GM19324 (cell line): Measurements from ENCODE around the gene PTGDR.

Experiments
- ATAC-seq: cut with Tn5 transposase; IDR thresholded peaks from one replicate; pipeline ENCODE4 v1.9.1; 2021; ENCODE audit warnings: mild to moderate bottlenecking, moderate library complexity; ENCODE audit not compliant: unreplicated experiment, low FRiP score

Gene PTGDR

DNA sequence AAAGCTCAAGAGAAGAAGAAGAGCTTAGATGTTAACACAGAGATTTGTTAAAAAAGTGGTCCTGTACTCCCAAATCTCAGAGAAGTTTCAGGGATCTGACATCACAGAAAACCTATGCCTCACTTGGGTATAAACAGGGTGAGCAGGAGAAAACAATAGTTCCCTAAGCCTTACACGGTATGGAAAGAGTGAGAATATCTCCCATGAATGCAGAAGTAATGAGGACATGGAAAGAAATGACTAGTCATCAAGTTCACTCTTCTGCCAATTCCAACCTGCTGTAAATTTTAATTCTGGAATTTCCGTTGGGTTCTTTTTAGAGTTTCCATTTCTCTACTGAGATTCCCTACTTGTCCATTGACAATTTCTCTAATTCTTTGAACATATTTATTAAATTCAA is 40.4 kb downstream of the PTGDR start:
- no peak for ATAC-seq

DNA sequence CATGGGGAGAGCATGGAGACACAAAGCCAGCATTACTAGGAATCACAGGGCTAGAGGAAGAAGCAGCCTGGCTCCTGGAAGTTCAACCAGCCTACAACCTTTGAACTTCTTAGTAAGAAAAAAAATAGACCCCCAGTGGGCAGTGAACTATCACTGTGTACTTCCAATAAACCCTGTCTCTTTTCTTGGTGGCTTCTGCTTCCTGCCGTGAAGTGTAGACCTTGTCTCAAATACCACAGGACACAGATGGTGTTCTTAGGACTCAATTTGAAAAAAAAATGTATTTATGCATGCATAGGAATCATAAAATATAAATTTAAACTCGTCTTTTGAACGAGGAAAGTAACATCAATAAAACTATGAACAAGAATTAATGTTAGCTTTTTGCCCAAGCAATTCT is 43.0 kb downstream of the PTGDR start:
- ATAC-seq: no peak

DNA sequence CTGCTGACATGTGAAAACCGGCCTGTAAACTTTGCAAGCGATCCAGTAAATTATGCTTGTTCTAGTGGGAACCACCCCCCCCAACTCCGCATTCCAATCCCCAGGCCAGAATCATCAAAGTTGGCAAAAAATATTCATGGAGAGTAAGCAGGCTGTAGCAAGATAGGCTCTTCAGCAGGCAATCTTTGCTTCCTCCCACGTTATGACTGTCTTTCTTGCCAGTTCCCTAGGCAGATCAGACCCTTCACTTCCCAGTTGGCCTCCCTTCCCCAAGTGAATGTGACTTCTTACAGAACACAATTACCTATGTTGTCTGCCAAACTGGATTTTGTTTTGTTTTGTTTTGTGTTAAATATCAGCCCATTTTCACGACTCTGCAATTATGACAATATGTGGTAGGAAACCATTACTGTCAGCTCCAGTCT is 45.4 kb downstream of the PTGDR start:
- ATAC-seq: no peak

DNA sequence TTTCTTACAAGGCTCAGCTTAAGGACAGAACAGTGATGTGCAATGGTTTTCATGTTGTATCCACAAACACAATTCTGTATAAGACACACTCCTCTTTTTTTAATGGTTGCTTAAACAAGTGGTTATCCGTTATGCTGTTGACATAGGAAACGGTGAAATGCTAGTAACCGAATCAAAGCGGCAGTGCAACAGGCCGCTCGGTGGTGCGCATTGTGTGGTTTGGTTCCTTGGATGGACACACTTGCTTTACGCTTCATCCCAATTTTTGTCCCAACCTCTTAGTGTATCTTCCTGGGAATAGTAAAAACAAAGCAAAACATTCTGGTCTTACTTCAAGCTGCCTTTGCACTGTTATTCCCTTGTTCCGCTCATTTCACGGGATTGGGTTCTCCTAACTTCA is 46.0 kb downstream of the PTGDR start:
- ATAC-seq: no peak

DNA sequence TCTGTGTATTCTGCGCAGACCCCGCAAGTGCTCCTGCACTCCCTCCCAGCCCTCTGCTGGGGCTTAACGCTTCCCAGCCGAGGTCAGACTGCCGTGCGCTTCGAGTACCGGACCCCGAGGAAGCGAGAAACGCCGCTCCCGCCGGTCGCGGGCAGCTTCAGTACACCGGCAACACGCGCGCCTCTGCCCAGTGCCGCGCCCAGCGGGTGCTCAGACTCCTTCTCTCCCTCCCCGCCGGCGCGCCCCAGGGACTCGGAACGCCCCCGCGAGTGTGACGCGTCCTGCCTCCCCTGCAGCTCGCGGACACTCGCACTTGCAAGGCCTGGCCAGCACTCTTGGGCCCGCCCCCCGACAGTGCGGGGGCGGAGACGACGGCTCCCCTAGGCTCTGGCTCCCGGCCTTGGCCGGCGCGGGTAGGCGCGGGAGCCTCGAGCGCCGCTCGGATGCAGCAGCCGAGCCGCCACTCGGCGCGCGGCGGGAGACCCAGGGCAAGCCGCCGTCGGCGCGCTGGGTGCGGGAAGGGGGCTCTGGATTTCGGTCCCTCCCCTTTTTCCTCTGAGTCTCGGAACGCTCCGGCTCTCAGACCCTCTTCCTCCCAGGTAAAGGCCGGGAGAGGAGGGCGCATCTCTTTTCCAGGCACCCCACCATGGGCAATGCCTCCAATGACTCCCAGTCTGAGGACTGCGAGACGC is 46.6 kb downstream of the PTGDR start, which contains the start of gene PTGER2:
Gene PTGER2, plus strand, starts transcription at position 410 of the 692 bp plus-strand sequence. Its CDS starts 237 bp downstream, at position 647.
- ATAC-seq: peak; percentile 47

DNA sequence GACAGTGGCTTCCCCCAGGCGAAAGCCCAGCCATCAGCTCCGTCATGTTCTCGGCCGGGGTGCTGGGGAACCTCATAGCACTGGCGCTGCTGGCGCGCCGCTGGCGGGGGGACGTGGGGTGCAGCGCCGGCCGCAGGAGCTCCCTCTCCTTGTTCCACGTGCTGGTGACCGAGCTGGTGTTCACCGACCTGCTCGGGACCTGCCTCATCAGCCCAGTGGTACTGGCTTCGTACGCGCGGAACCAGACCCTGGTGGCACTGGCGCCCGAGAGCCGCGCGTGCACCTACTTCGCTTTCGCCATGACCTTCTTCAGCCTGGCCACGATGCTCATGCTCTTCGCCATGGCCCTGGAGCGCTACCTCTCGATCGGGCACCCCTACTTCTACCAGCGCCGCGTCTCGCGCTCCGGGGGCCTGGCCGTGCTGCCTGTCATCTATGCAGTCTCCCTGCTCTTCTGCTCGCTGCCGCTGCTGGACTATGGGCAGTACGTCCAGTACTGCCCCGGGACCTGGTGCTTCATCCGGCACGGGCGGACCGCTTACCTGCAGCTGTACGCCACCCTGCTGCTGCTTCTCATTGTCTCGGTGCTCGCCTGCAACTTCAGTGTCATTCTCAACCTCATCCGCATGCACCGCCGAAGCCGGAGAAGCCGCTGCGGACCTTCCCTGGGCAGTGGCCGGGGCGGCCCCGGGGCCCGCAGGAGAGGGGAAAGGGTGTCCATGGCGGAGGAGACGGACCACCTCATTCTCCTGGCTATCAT is 47.3 kb downstream of the PTGDR start:
- ATAC-seq: peak; percentile 37

DNA sequence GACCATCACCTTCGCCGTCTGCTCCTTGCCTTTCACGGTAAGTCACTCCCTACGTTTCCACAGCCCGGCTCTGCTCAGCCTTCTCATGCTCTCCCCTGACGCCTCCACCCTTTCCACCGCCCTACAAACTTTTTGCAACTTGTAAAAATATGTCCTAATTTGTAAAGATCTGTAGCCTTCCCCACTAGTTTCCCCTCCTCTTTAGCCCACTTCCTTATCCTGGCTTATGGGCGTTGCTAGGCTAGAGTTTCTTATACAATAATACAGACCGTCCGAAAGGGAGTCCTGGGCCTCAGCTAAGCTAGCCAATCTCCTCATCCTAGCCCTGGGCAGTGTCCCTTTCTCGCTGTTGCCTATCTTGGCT is 47.8 kb downstream of the PTGDR start:
- ATAC-seq: peak; percentile 1

DNA sequence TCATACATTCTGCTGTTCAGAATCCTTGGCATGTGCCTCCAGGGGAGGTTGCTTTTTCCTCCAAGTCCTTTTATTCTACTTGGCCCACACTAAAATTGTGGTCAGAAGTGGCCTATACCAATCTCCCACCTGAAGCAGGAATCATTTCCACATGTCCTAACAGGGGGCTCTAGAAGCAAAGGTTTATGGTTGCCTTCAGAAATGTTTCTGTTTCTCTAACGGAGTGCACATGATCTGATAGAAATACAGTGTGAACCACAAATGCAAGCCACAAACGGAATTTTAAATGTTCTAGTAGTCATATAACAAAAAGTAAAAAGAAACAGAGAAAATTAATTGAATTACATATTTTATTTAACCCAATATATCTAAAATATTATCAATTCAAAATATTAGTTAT is 50.6 kb downstream of the PTGDR start:
- no peak for ATAC-seq

DNA sequence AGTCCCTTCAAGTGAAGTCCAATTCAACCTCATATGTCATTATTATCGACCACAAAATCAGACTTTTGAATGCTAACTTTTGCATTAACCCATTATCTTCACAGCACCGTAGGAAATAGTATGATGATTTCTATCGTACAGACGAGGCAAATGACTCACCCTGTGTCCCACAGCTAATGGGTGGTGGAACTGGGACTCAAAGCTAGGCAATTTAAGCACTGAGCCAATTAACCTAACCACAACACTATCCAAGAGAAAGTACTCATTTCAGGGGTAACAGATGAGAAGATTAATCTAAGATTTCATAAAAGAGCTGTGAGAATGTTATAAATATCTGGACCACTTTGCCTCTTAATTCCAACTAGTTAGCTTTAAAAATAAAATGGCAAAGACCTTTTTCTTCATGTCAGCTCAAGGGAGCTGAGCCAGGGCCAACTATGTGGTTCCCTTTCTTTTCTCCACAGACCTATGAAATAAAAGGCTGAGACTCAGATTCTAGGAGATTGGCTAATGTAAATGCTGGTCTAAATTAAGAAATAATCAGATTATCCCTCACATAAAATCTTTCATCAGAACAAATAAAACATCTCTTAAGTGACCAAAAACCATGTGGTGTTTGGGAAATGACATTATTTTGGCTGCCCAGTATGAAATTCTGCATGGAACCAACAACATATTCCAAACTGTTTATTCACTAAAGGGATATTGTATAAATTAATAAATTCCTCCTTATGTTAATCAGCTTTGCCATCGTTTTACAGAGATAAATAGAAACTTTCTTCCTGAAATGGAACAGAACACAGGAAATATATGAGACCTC is 51.5 kb downstream of the PTGDR start:
- no peak for ATAC-seq

DNA sequence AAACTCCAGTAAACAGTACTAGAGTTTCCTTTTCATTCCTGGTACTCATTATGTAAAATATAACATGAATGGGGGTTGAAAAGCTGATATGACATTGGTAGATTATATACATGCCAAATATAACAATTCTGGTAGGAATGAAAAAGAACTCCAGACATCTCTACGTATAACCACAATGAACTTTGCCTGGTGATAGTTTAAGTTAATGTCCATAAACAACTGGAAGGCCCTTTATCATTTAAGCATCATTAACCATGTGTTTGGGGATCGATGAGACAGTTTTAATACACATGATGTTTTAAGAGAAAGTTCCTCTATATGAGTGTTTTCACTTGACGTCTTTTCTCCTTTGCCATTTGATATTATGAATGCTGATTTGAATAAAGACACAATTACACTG is 52.4 kb downstream of the PTGDR start:
- no peak for ATAC-seq

DNA sequence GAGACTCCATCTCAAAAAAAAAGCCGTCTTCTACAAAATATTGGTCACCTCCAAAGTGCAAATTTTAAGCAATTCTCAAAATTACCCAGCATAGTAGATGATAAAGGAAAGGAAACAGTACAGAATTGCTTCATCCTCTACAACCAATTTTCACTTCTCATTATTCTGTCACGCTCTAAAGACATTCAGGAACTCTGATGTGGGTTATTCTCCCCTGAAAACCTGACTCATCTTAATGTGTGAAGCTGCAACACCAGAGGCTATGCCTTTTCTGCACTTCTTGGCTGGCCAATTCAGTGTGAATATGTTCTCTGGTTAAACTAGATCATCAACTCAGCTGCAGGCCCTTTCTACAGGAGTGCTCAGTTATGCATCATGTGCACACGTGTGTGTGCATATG is 57.6 kb downstream of the PTGDR start:
- peak; percentile 93 for ATAC-seq

DNA sequence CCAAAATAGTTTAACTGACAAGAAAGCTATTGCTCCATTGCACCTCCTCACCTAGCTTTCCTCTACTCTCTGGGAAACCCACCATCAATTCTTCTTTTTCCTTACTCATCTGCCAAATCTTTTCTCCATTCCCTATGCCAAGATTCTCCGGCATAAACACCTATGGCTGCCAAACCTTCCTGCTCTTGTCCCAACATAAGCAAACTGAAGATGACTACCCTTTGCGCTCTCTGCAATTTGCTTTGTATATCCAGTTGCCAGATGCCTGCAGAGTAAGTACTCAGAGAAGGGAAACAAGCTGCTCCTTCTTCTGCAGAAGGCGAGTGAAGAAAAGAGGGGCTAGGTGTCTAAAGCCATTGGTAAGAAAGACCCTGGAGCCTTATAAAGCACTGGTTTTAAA is 58.1 kb downstream of the PTGDR start:
- no peak for ATAC-seq
